T-helper 1 cell treated with Interleukin-12 subunit alpha and Interleukin-12 subunit beta and Interleukin-4 antibody, amounts not matched to agents 30 μg/mL and 1 μg/mL, for 36 hours (primary cell): ENCODE measurements around the gene MED12L.
"Not testable (repeated sequence)": the region's sequence is repeated elsewhere in the genome, so short reads cannot be mapped to it uniquely, and the experiment has no call there.

Source experiments
- H3K27ac Mint-ChIP-seq: one replicate; pipeline ENCODE4 v1.8.0; 2021; ENCODE audit warnings: mild to moderate bottlenecking, mixed read lengths
- H3K27me3 Mint-ChIP-seq: one replicate; pipeline ENCODE4 v1.8.0; 2021; ENCODE audit warnings: low read depth, mixed read lengths
- H3K36me3 Mint-ChIP-seq: one replicate; pipeline ENCODE4 v1.8.0; 2021; ENCODE audit warnings: low read depth, mixed read lengths
- H3K4me1 Mint-ChIP-seq: one replicate; pipeline ENCODE4 v1.8.0; 2021; ENCODE audit warnings: low read depth, mixed read lengths
- H3K4me3 Mint-ChIP-seq: one replicate; pipeline ENCODE4 v1.8.0; 2021; ENCODE audit warnings: mild to moderate bottlenecking, moderate library complexity, mixed read lengths
- H3K9me3 Mint-ChIP-seq: one replicate; pipeline ENCODE4 v1.8.0; 2021; ENCODE audit warnings: mixed read lengths

MED12L gene

DNA sequence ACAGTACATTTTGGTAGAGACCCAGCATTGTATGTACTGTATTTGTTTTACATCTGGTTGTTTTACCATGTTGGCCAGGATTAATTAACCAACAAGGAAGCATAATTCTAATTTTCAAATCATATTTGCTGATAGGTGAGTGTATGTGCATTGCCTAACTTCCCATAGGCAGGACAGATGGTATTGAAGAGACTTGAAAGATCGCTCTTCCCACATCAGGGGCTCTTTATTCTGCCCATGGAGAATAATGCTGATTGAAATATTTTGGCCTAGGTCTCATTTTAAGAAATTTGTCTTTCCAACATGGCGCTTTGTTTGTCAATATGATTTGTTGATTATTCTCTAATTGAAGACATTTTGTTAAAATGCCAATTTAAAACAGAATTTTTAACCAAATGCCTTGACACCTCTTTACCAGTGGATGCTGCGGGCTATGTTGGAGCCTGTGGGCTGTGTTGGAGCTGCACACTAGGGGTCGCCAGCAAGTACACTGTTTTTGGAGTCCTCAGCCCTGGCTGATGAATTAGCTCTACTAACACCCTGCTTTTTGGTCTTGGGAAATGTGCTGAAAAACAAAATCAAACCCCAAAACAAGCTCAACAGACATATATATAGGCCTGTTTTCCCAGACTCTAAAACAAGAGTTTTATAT is 293.7 kb downstream of the MED12L start:
- no peak overlapping the region for H3K27ac Mint-ChIP-seq
- H3K27me3 Mint-ChIP-seq: no peaks in the 10 kb centered on the region
- no peak overlapping the region for H3K4me3 Mint-ChIP-seq

GRCh38 chr3:151382671-151383070 is 297.2 kb downstream of the MED12L start:
- H3K4me3 Mint-ChIP-seq: no peak overlapping the region
- H3K27ac Mint-ChIP-seq: no peak overlapping the region
- H3K36me3 Mint-ChIP-seq: no peaks in the 10 kb centered on the region
- H3K4me1 Mint-ChIP-seq: peaks cover 10% of the 10 kb centered on the region
- H3K9me3 Mint-ChIP-seq: no peaks in the 10 kb centered on the region
- no peaks in the 10 kb centered on the region for H3K27me3 Mint-ChIP-seq

More for the DNA sequence above, 293.7 kb downstream of the MED12L start:
- H3K9me3 Mint-ChIP-seq: no peaks in the 10 kb centered on the region
- H3K4me1 Mint-ChIP-seq: peaks cover 6% of the 10 kb centered on the region
- H3K36me3 Mint-ChIP-seq: no peaks in the 10 kb centered on the region

DNA sequence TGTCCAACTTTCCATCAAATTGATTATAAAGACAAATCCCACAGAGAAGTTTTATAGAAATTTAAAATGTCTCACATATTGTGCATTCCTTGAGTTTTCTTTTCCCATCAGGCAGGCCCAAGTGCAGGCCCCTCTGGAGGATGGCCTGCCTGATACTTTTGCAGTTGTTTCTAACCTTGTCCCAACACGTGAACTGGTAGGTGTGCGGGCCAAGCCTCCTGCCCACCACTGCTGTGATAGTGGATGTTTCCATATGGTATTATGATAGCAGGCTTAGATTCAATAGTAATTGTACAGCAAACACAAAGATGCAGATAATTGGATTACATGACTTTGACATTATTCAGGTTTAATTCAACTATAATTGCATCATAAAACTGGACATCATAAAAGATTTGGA is 297.6 kb downstream of the MED12L start:
- no peak overlapping the region for H3K4me3 Mint-ChIP-seq
- H3K36me3 Mint-ChIP-seq: no peaks in the 10 kb centered on the region
- no peaks in the 10 kb centered on the region for H3K9me3 Mint-ChIP-seq
- no peaks in the 10 kb centered on the region for H3K27me3 Mint-ChIP-seq
- H3K4me1 Mint-ChIP-seq: peaks cover 13% of the 10 kb centered on the region
- no peak overlapping the region for H3K27ac Mint-ChIP-seq

DNA sequence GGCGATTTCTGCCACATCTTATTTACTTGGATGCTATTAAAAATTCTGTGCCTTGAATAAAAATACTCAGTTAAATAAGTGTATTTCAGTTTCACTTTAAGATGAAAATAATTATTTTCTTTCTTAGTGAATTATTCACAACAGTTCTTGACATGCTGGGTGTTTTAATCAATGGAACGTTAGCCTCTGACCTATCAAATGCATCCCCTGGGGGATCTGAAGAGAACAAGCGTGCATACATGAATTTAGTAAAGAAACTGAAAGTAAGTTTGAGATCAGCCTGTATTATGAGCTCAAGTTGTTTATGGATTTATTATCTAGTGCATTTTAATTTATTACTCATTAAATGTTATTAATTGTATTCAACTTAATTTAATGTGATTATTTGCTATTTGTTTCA is 298.5 kb downstream of the MED12L start:
- H3K27me3 Mint-ChIP-seq: no peaks in the 10 kb centered on the region
- no peaks in the 10 kb centered on the region for H3K36me3 Mint-ChIP-seq
- no peaks in the 10 kb centered on the region for H3K9me3 Mint-ChIP-seq
- no peak overlapping the region for H3K4me3 Mint-ChIP-seq
- H3K4me1 Mint-ChIP-seq: peaks cover 13% of the 10 kb centered on the region
- H3K27ac Mint-ChIP-seq: no peak overlapping the region

DNA sequence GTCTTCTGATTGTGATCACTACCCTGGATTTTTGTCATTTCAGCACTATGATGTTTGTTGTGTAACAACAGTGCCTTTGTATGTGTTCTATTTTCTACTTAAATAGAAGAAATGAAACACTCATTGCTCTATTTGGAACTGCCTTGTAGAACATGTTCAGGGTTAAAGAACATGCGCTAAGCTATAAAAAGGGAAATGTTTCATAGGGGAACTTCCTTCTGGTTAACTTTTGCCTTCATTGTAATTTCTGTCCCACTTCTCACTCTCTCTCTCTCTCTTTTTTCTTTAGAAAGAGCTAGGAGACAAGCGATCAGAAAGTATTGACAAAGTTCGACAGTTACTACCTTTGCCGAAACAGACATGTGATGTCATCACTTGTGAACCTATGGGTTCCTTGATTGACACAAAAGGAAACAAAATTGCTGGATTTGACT is 299.3 kb downstream of the MED12L start, which contains the start of gene P2RY12:
P2RY12 (minus strand) TSS at position 13 of the 434 bp plus-strand sequence. CDS start 45,908 bp downstream, outside the sequence.
- Mint-ChIP-seq H3K27ac (no peak within 1 kb of the TSS), H3K27me3 (no peaks in the 10 kb centered on the region), H3K36me3 (no peaks in the 10 kb centered on the region), H3K4me1 (peaks cover 13% of the 10 kb centered on the region), H3K4me3 (no peak within 1 kb of the TSS), H3K9me3 (no peaks in the 10 kb centered on the region)

DNA sequence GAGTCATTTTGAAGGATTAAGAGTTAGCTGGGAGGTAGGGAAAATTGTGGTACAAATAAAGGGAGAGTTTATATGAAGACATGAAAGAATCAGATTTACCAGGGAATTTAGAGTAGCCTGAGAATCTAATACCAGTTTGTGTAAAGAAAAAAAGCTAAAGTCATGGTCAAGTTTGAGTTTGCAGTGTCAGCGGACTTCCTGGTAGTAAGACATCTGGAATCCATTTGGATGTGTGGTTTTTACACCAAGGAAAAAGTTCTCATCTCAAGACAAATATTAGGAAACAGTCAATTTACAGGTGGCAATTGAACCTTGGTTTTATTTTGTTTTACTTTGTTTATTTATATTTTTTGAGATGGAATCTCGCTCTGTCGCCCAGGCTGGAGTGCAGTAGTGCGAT is 300.6 kb downstream of the MED12L start:
- Mint-ChIP-seq H3K9me3 (no peaks in the 10 kb centered on the region), H3K27me3 (no peaks in the 10 kb centered on the region), H3K36me3 (no peaks in the 10 kb centered on the region), H3K4me3 (no peak overlapping the region), H3K4me1 (peaks cover 13% of the 10 kb centered on the region), H3K27ac (no peak overlapping the region)

GRCh38 chr3:151387432-151387831 is 302.0 kb downstream of the MED12L start:
- no peaks in the 10 kb centered on the region for H3K36me3 Mint-ChIP-seq
- peaks cover 13% of the 10 kb centered on the region for H3K4me1 Mint-ChIP-seq
- no peaks in the 10 kb centered on the region for H3K9me3 Mint-ChIP-seq
- H3K27me3 Mint-ChIP-seq: peaks cover 5% of the 10 kb centered on the region
- no peak overlapping the region for H3K27ac Mint-ChIP-seq
- no peak overlapping the region for H3K4me3 Mint-ChIP-seq

DNA sequence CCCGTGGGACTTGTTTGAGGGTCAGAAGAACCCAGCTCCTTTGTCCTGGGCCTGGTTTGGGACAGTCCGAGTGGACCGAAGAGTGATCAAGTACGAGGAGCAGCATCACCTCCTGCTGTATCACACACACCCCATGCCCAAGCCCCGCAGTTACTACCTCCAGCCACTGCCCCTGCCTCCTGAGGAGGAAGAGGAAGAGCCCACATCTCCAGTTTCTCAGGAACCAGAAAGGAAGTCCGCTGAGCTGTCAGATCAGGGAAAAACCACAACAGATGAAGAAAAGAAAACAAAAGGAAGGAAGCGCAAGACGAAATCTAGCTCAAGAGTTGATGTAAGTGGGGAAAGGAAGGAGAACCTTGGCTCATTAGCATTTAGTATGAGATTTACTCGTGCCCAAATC is 302.4 kb downstream of the MED12L start:
- no peaks in the 10 kb centered on the region for H3K9me3 Mint-ChIP-seq
- H3K27ac Mint-ChIP-seq: no peak overlapping the region
- H3K4me3 Mint-ChIP-seq: no peak overlapping the region
- peaks cover 10% of the 10 kb centered on the region for H3K4me1 Mint-ChIP-seq
- no peaks in the 10 kb centered on the region for H3K36me3 Mint-ChIP-seq
- H3K27me3 Mint-ChIP-seq: peaks cover 6% of the 10 kb centered on the region

- H3K27me3 Mint-ChIP-seq: peaks cover 13% of the 10 kb centered on the region
- H3K27ac Mint-ChIP-seq: no peak overlapping the region
- no peak overlapping the region for H3K4me3 Mint-ChIP-seq
- no peaks in the 10 kb centered on the region for H3K36me3 Mint-ChIP-seq
- no peaks in the 10 kb centered on the region for H3K9me3 Mint-ChIP-seq
- H3K4me1 Mint-ChIP-seq: peaks cover 4% of the 10 kb centered on the region
Measured at GRCh38 chr3:151391720-151392119, 306.3 kb downstream of the MED12L start.

- H3K4me3 Mint-ChIP-seq, H3K4me1 Mint-ChIP-seq, H3K36me3 Mint-ChIP-seq, H3K9me3 Mint-ChIP-seq, H3K27ac Mint-ChIP-seq: not testable (repeated sequence)
- peaks cover 13% of the 10 kb centered on the region for H3K27me3 Mint-ChIP-seq
Measured at GRCh38 chr3:151392191-151392590, 306.7 kb downstream of the MED12L start.

DNA sequence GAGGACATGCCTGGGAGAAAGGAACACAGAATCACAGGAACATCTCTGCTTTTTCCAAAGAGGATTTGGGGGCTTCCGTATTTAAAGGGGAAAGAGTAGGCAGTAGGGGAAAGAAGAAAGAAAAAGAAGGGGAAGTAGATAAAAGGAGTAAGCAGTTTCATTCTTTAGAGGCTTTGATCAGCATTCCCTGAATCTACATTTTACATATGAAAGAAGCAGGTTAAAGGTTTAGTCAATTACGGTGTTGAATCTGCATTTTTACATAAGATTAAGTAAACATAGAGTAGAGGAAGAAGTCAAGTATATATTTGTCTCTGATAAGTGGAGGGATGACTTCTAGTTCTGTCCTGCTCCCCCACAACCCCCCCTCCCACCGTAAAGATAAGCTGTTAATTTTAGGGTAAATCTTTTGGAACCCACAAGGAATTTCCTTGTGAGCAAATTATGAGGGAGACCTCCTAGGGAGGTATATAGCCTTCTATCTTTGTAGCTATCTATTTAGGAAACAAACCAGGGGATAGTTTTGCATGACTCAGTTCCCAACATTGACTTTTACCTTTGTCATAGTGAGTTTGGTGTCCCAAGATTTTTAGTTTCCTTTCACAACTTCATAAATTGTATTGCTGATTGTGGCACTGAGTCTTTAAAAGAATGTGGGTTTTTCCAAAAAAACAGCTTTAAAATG is 307.8 kb downstream of the MED12L start:
- Mint-ChIP-seq H3K9me3 (no peaks in the 10 kb centered on the region), H3K4me1 (no peaks in the 10 kb centered on the region), H3K27me3 (peaks cover 13% of the 10 kb centered on the region), H3K4me3 (no peak overlapping the region), H3K27ac (no peak overlapping the region), H3K36me3 (no peaks in the 10 kb centered on the region)

- Mint-ChIP-seq H3K4me3 (no peak overlapping the region), H3K36me3 (no peaks in the 10 kb centered on the region), H3K27me3 (peaks cover 13% of the 10 kb centered on the region), H3K9me3 (no peaks in the 10 kb centered on the region), H3K27ac (no peak overlapping the region), H3K4me1 (no peaks in the 10 kb centered on the region)
Measured at GRCh38 chr3:151393941-151394340, 308.5 kb downstream of the MED12L start.

DNA sequence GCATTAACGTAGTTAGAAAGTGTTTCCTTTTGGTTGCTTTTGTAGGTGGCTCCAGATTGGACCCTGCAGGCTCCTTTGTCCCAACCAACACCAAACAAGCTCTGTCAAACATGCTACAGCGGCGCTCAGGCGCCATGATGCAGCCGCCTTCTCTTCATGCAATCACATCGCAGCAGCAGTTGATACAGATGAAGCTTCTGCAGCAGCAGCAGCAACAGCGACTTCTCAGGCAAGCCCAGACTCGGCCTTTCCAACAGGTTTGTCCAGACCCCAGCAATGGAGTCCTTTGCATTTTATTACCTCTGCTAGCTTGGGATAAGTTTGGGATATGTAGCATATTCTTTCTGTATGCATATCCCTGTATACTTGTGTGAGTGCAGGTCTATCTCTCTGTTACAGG is 309.1 kb downstream of the MED12L start:
- no peaks in the 10 kb centered on the region for H3K4me1 Mint-ChIP-seq
- H3K36me3 Mint-ChIP-seq: no peaks in the 10 kb centered on the region
- H3K4me3 Mint-ChIP-seq: no peak overlapping the region
- peaks cover 13% of the 10 kb centered on the region for H3K27me3 Mint-ChIP-seq
- no peaks in the 10 kb centered on the region for H3K9me3 Mint-ChIP-seq
- no peak overlapping the region for H3K27ac Mint-ChIP-seq

DNA sequence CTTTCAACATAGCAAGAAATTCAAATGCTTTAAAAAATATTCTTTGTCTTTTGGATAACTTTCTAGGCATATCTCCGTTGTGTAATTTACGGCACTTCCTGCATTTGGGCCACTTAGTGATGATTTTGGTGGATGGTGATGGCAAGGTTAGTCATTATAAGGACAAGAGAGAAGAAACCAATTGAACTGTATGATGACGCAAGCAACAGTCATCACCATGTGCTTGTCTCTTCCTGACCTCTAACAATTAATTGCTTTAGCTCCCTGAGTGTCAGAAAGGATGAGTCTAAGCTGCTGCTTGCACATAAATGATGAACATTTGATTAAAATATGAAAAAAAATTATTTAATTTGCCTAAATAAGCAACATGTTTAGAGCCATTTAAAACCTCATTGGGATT is 310.3 kb downstream of the MED12L start:
- H3K4me3 Mint-ChIP-seq: no peak overlapping the region
- no peak overlapping the region for H3K27ac Mint-ChIP-seq
- no peaks in the 10 kb centered on the region for H3K4me1 Mint-ChIP-seq
- H3K36me3 Mint-ChIP-seq: no peaks in the 10 kb centered on the region
- H3K9me3 Mint-ChIP-seq: no peaks in the 10 kb centered on the region
- peaks cover 13% of the 10 kb centered on the region for H3K27me3 Mint-ChIP-seq

GRCh38 chr3:151398895-151399294 is 313.4 kb downstream of the MED12L start:
- Mint-ChIP-seq H3K27ac (no peak overlapping the region), H3K9me3 (no peaks in the 10 kb centered on the region), H3K36me3 (no peaks in the 10 kb centered on the region), H3K4me3 (no peak overlapping the region), H3K4me1 (peaks cover 2% of the 10 kb centered on the region), H3K27me3 (peaks cover 5% of the 10 kb centered on the region)
